ENCODE data around the gene AIF1.

Gene AIF1

GRCh38 chr6:31579119-31579505, 35.9 kb upstream of the AIF1 start:
- no peak for TF ChIP-seq EZH2phosphoT487 (conservative IDR thresholded peaks at IDR 0.05; ENCODE audit: low read length)
- TF ChIP-seq CTCF (IDR thresholded peaks at IDR 0.05; ENCODE audit: insufficient read depth, low read length, poor library complexity, severe bottlenecking): no peak
- H3K27me3 ChIP-seq (ENCODE audit: low read length): no peaks in the 10 kb centered on the region
- H3K4me3 ChIP-seq (ENCODE audit: insufficient read depth, low read length, poor library complexity, severe bottlenecking): no peak overlapping the region
- H3F3A ChIP-seq (ENCODE audit: insufficient read depth): peaks cover 89% of the 10 kb centered on the region
- H4K20me1 ChIP-seq (ENCODE audit: low read depth, low read length): no peaks in the 10 kb centered on the region
- no peak overlapping the region for H3K9ac ChIP-seq (ENCODE audit: low read length)
- peaks cover 3% of the 10 kb centered on the region; the same call in 1 of the 2 replicates for H3K36me3 ChIP-seq (ENCODE audit: low read length)
- peak overlapping the region; percentile 92 for H3K27ac ChIP-seq (ENCODE audit: low read depth, low read length)
- H3K9me3 ChIP-seq (ENCODE audit: insufficient read depth, low read length): no peaks in the 10 kb centered on the region
- peaks cover 43% of the 10 kb centered on the region for H3K79me2 ChIP-seq (ENCODE audit: insufficient read depth, low read length)
- H3K4me2 ChIP-seq (ENCODE audit: low read depth, low read length, poor library complexity, severe bottlenecking): peak overlapping the region; percentile 86
- no peak overlapping the region for H2AFZ ChIP-seq (ENCODE audit: low read depth, low read length, severe bottlenecking)
- no peaks in the 10 kb centered on the region for H3K9me2 ChIP-seq (replicated peaks; ENCODE audit: insufficient read depth, low read length)

- H3K27ac ChIP-seq (ENCODE audit: low read depth, low read length): peak overlapping the region; percentile 92
- H3K27me3 ChIP-seq (ENCODE audit: low read length): no peaks in the 10 kb centered on the region
- no peak for TF ChIP-seq CTCF (IDR thresholded peaks at IDR 0.05; ENCODE audit: insufficient read depth, low read length, poor library complexity, severe bottlenecking)
- no peak for TF ChIP-seq EZH2phosphoT487 (conservative IDR thresholded peaks at IDR 0.05; ENCODE audit: low read length)
- no peaks in the 10 kb centered on the region for H4K20me1 ChIP-seq (ENCODE audit: low read depth, low read length)
- H3K9ac ChIP-seq (ENCODE audit: low read length): peak overlapping the region; percentile 87
- H3K9me2 ChIP-seq (replicated peaks; ENCODE audit: insufficient read depth, low read length): no peaks in the 10 kb centered on the region
- H3K79me2 ChIP-seq (ENCODE audit: insufficient read depth, low read length): peaks cover 43% of the 10 kb centered on the region
- peak overlapping the region; percentile 86 for H3K4me2 ChIP-seq (ENCODE audit: low read depth, low read length, poor library complexity, severe bottlenecking)
- peaks cover 87% of the 10 kb centered on the region for H3F3A ChIP-seq (ENCODE audit: insufficient read depth)
- H2AFZ ChIP-seq (ENCODE audit: low read depth, low read length, severe bottlenecking): no peak overlapping the region
- H3K9me3 ChIP-seq (ENCODE audit: insufficient read depth, low read length): no peaks in the 10 kb centered on the region
- H3K4me3 ChIP-seq (ENCODE audit: insufficient read depth, low read length, poor library complexity, severe bottlenecking): peak overlapping the region; percentile 86
- H3K36me3 ChIP-seq (ENCODE audit: low read length): peaks cover 3% of the 10 kb centered on the region; the same call in 1 of the 2 replicates
These were observed 35.2 kb upstream of the AIF1 start for GRCh38 chr6:31579546-31580437.

DNA sequence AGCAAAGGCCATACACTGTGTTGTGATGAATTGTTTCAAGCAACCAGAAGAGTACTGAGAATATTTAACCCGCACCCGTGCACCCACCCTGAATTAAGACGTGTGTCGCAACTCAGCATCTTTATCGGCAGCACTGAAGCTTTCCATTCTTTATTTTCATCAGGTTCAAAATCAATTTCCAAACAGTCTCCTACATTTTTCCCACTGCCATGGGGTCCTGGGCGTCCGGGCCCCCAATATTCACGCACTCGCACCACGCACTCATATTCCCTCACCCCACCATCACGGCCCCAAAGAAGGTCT, 34.6 kb upstream of the AIF1 start:
- Histone ChIP-seq H3K9me3 (ENCODE audit: insufficient read depth, low read length) (no peaks in the 10 kb centered on the region), H4K20me1 (ENCODE audit: low read depth, low read length) (no peaks in the 10 kb centered on the region), H3K4me3 (ENCODE audit: insufficient read depth, low read length, poor library complexity, severe bottlenecking) (peak overlapping the region; percentile 86), H3K4me2 (ENCODE audit: low read depth, low read length, poor library complexity, severe bottlenecking) (peak overlapping the region; percentile 86), H2AFZ (ENCODE audit: low read depth, low read length, severe bottlenecking) (peak overlapping the region; percentile 15), H3F3A (ENCODE audit: insufficient read depth) (peaks cover 88% of the 10 kb centered on the region), H3K27me3 (ENCODE audit: low read length) (no peaks in the 10 kb centered on the region), H3K9me2 (replicated peaks; ENCODE audit: insufficient read depth, low read length) (no peaks in the 10 kb centered on the region), H3K27ac (ENCODE audit: low read depth, low read length) (peak overlapping the region; percentile 92), H3K9ac (ENCODE audit: low read length) (peak overlapping the region; percentile 87), H3K36me3 (ENCODE audit: low read length) (peaks cover 3% of the 10 kb centered on the region; the same call in 1 of the 2 replicates), H3K79me2 (ENCODE audit: insufficient read depth, low read length) (peaks cover 37% of the 10 kb centered on the region)
- TF ChIP-seq EZH2phosphoT487 (conservative IDR thresholded peaks at IDR 0.05; ENCODE audit: low read length) (no peak), CTCF (IDR thresholded peaks at IDR 0.05; ENCODE audit: insufficient read depth, low read length, poor library complexity, severe bottlenecking) (no peak)

Measured in SU-DHL-6 (cell line).